SK-N-SH treated with all-trans-retinoic acid at 6 μM for 48 hours (cell line): ENCODE data around the gene SUSD3.

Source experiments
- BACH2 ChIP-seq: fragments of 250-450 bp; sonication (Bioruptor Pico); IDR thresholded peaks from 2 replicates; pipeline ENCODE4 v1.9.0; 2021; ENCODE audit warnings: mild to moderate bottlenecking, borderline replicate concordance
- CSRNP3 ChIP-seq: fragments of 250-450 bp; sonication (Bioruptor Pico); IDR thresholded peaks from 2 replicates; pipeline ENCODE4 v1.5.1; 2021; ENCODE audit warnings: mild to moderate bottlenecking, moderate library complexity
- GLIS3 ChIP-seq: fragments of 250-450 bp; sonication (Bioruptor Pico); IDR thresholded peaks from 2 replicates; pipeline ENCODE4 v1.5.0; 2020; ENCODE audit warnings: mild to moderate bottlenecking, moderate library complexity
- OSR1 ChIP-seq: fragments of 250-450 bp; sonication (Bioruptor Pico); IDR thresholded peaks from 2 replicates; pipeline ENCODE4 v1.8.0; 2022; ENCODE audit warnings: moderate library complexity, mild to moderate bottlenecking, inconsistent platforms
- PATZ1 ChIP-seq: fragments of 250-450 bp; sonication (Bioruptor Pico); IDR thresholded peaks from 2 replicates; pipeline ENCODE4 v1.8.0; 2020; ENCODE audit warnings: mild to moderate bottlenecking, moderate library complexity, borderline replicate concordance
- TSHZ2 ChIP-seq: fragments of 250-450 bp; sonication (Bioruptor Pico); IDR thresholded peaks from 2 replicates; pipeline ENCODE4 v1.5.0; 2020; ENCODE audit warnings: mild to moderate bottlenecking, moderate library complexity
- ZC3H10 ChIP-seq: fragments of 250-450 bp; sonication (Bioruptor Pico); IDR thresholded peaks from 2 replicates; pipeline ENCODE4 v1.5.1; 2021; ENCODE audit warnings: mild to moderate bottlenecking, moderate library complexity
- ZFP30 ChIP-seq: fragments of 450-650 bp; formaldehyde crosslinking; IDR thresholded peaks from 2 replicates; pipeline ENCODE4 v1.5.0; 2022; ENCODE audit warnings: mild to moderate bottlenecking, moderate library complexity

- TF ChIP-seq ZFP30 (CRISPR knock-in tag), result no peak
- no peak for TF ChIP-seq PATZ1
- no peak for TF ChIP-seq OSR1 (CRISPR knock-in tag)
- no peak for TF ChIP-seq TSHZ2 (CRISPR knock-in tag)
- no peak for TF ChIP-seq BACH2 (CRISPR knock-in tag)
- TF ChIP-seq GLIS3, result no peak
- no peak for TF ChIP-seq ZC3H10 (CRISPR knock-in tag)
- no peak for TF ChIP-seq CSRNP3
Observed at GRCh38 chr9:93068956-93069355, 10.5 kb downstream of the SUSD3 start.
